PC-9 (cell line): Measurements from ENCODE around the gene GLRX.
"Not testable (repeated sequence)": the region's sequence is repeated elsewhere in the genome, so short reads cannot be mapped to it uniquely, and the experiment has no call there.

Experiments used
- CTCF ChIP-seq: fragments of 200-600 bp; sonication (generic); conservative IDR thresholded peaks from 2 replicates; pipeline ENCODE4 v1.6.1; 2017; ENCODE audit warnings: mixed run types, antibody characterized with exemption, mild to moderate bottlenecking, moderate library complexity
- EZH2 ChIP-seq: fragments of 200-600 bp; sonication (generic); IDR thresholded peaks from 2 replicates; pipeline ENCODE4 v1.8.0; 2017; ENCODE audit warnings: antibody characterized with exemption, low read depth

DNA sequence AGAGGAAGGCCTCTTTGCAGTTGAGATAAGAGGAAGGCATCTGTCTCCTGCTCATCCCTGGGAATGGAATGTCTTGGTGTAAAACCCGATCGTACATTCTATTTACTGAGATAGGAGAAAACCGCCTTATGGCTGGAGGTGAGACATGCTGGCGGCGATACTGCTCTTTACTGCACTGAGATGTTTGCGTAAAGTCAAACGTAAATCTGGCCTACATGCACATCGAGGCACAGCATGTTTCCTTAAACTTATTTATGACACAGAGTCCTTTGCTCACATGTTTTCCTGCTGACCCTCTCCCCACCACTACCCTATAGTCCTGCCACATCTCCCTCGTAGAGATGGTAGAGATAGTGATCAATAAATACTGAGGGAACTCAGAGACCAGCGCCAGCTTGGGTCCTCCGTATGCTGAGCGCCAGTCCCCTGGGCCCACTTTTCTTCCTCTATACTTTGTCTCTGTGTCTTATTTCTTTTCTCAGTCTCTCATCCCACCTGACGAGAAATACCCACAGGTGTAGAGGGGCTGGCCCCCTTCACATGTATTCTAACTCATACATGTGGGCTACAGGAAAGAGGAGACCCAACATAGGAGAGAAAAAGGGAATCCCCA lies 11.0 kb downstream of the GLRX start:
- TF ChIP-seq CTCF, EZH2: not testable (repeated sequence)
